HepG2 (cell line): Measurements from ENCODE around the gene PIK3R1.

ENCODE experiments used
- AKNA ChIP-seq: sonication (generic); formaldehyde crosslinking; IDR thresholded peaks from 2 replicates; pipeline ENCODE4 v1.4.0; 2020; ENCODE audit warnings: missing genetic modification reagents, borderline replicate concordance
- CCAR2 ChIP-seq: fragments of 200-400 bp; formaldehyde crosslinking; optimal IDR thresholded peaks from 2 replicates; pipeline ENCODE3; 2018; ENCODE audit warnings: low read depth, mild to moderate bottlenecking, low read length, moderate library complexity
- EZH2 ChIP-seq: conservative IDR thresholded peaks from 2 replicates; pipeline ENCODE4 v1.6.1; 2012; ENCODE audit warnings: mild to moderate bottlenecking, low read depth, low read length, moderate library complexity
- HHEX ChIP-seq: IDR thresholded peaks from 2 replicates; pipeline ENCODE4 v1.6.1; 2016; ENCODE audit warnings: control low read depth
- POLR2AphosphoS5 ChIP-seq: IDR thresholded peaks from 2 replicates; pipeline ENCODE4 v1.6.1; 2012; ENCODE audit warnings: low read depth, low read length
- TCF7 ChIP-seq: sonication (generic); IDR thresholded peaks from 2 replicates; pipeline ENCODE4 v1.6.1; 2016; ENCODE audit warnings: antibody characterized with exemption, low read depth
- TF ChIP-seq, protein P1 (sequence below): sonication (generic); formaldehyde crosslinking; IDR thresholded peaks from 2 replicates; pipeline ENCODE4 v1.5.0; 2020; ENCODE audit warnings: mild to moderate bottlenecking, missing genetic modification reagents, moderate library complexity
- TF ChIP-seq, protein P2 (sequence below): sonication (generic); formaldehyde crosslinking; IDR thresholded peaks from 2 replicates; pipeline ENCODE4 v1.4.0; 2020; ENCODE audit warnings: missing genetic modification reagents, borderline replicate concordance

DNA sequence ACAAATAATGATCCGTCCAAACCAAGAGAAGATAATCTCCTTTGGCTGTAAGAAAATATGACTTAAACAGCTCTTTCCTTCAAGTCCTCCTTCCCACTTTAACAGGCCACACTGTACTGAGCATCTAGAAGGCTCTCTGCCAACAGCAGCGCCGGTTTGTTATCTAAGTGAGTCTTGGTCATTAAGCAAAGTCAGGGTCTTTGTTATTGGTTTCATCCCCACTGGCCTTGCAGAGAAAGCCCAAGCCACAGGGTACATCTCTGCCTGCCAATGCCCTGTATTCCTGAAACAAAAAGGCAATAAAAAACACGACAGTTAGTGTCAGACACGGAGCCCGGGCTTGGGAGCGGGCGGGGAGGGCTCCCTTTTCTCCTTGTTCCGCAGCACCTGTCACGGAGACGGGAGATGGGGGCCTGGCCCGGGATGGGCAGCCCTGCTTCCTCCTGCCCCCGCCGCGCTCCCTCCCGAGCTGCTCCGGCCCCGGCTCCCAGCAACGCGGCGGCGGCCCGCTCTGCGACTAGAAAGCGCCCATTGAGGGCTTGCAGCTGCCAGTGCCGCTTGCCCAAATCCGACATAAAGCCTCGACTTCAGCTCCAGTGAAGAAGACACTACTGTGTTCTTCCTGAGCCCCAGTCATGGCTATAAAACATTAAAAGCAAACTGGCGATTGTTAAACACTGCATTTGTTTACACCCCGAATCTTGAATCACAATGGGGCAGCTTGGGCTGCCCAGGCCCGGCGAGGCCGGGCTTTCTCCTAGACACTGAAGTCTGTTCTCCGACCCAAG, 28.1 kb upstream of the PIK3R1 start:
- no peak for TF ChIP-seq EZH2
- TF ChIP-seq, protein P1, sequence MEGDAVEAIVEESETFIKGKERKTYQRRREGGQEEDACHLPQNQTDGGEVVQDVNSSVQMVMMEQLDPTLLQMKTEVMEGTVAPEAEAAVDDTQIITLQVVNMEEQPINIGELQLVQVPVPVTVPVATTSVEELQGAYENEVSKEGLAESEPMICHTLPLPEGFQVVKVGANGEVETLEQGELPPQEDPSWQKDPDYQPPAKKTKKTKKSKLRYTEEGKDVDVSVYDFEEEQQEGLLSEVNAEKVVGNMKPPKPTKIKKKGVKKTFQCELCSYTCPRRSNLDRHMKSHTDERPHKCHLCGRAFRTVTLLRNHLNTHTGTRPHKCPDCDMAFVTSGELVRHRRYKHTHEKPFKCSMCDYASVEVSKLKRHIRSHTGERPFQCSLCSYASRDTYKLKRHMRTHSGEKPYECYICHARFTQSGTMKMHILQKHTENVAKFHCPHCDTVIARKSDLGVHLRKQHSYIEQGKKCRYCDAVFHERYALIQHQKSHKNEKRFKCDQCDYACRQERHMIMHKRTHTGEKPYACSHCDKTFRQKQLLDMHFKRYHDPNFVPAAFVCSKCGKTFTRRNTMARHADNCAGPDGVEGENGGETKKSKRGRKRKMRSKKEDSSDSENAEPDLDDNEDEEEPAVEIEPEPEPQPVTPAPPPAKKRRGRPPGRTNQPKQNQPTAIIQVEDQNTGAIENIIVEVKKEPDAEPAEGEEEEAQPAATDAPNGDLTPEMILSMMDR (CRISPR knock-in tag), result no peak
- TF ChIP-seq POLR2AphosphoS5, result no peak
- no peak for TF ChIP-seq TCF7
- TF ChIP-seq, protein P2, sequence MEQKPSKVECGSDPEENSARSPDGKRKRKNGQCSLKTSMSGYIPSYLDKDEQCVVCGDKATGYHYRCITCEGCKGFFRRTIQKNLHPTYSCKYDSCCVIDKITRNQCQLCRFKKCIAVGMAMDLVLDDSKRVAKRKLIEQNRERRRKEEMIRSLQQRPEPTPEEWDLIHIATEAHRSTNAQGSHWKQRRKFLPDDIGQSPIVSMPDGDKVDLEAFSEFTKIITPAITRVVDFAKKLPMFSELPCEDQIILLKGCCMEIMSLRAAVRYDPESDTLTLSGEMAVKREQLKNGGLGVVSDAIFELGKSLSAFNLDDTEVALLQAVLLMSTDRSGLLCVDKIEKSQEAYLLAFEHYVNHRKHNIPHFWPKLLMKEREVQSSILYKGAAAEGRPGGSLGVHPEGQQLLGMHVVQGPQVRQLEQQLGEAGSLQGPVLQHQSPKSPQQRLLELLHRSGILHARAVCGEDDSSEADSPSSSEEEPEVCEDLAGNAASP, result no peak
- TF ChIP-seq AKNA (CRISPR knock-in tag), result no peak
- TF ChIP-seq HHEX (CRISPR knock-in tag), result no peak
- no peak for TF ChIP-seq CCAR2
